ENCODE data around the gene ZXDC. TPM values are rescaled to one million over a fixed set of nuclear protein-coding genes. Genes with fewer than 3 reads are reported as not detected.

ZXDC gene
- total RNA-seq, 1 donor from 2014 or later, result 39.2 TPM

GRCh38 chr3:126490619-126491018 lies 14.9 kb upstream of the ZXDC start:
- no peak for DNase-seq

- DNase-seq, result no peak
Observed at GRCh38 chr3:126488886-126489569, 13.3 kb upstream of the ZXDC start.

GRCh38 chr3:126488185-126488584 lies 12.5 kb upstream of the ZXDC start:
- no peak for DNase-seq

GRCh38 chr3:126487151-126487771 lies 11.6 kb upstream of the ZXDC start:
- DNase-seq, result peak; percentile 46

- DNase-seq, result peak; percentile 91
Observed at GRCh38 chr3:126486360-126486847, 10.7 kb upstream of the ZXDC start.

GRCh38 chr3:126485956-126486355 lies 10.3 kb upstream of the ZXDC start:
- DNase-seq, result no peak

GRCh38 chr3:126485176-126485897 lies 9.6 kb upstream of the ZXDC start:
- DNase-seq, result no peak

- DNase-seq, result no peak
Observed at GRCh38 chr3:126484662-126485061, 9.0 kb upstream of the ZXDC start.

- no peak for DNase-seq
Observed at GRCh38 chr3:126484148-126484547, 8.5 kb upstream of the ZXDC start.

GRCh38 chr3:126483321-126483761 lies 7.7 kb upstream of the ZXDC start:
- DNase-seq, result no peak

GRCh38 chr3:126482503-126483255 lies 7.0 kb upstream of the ZXDC start:
- no peak for DNase-seq

GRCh38 chr3:126481808-126482502 lies 6.3 kb upstream of the ZXDC start:
- DNase-seq, result peak; percentile 74

GRCh38 chr3:126480861-126481260 lies 5.2 kb upstream of the ZXDC start:
- DNase-seq, result peak; percentile 84

- DNase-seq, result peak; percentile 86
Observed at GRCh38 chr3:126480206-126480605, 4.5 kb upstream of the ZXDC start.

- DNase-seq, result no peak
Observed at GRCh38 chr3:126479642-126480041, 4.0 kb upstream of the ZXDC start.

- DNase-seq, result no peak
Observed at GRCh38 chr3:126478581-126479310, 3.1 kb upstream of the ZXDC start.

GRCh38 chr3:126477061-126477380 lies 1.3 kb upstream of the ZXDC start:
- no peak for DNase-seq

- DNase-seq, result peak; percentile 61
Observed at GRCh38 chr3:126476166-126477060, 722 bp upstream of the ZXDC start.

- DNase-seq, result peak; percentile 52
Observed at GRCh38 chr3:126474498-126475412, 936 bp downstream of the ZXDC start.
